PC-3 (cell line): ENCODE measurements around the gene ASPSCR1. TPM values are rescaled to one million over a fixed set of nuclear protein-coding genes. Genes with fewer than 3 reads are reported as not detected.

ENCODE experiments used
- ATAC-seq: fragments of 200-7000 bp; cut with Tn5 transposase; 2 replicates; pipeline ENCODE4 v1.9.1; 2020; ENCODE audit warnings: mild to moderate bottlenecking, moderate library complexity
- BruUV-seq: library from RNA; stranded (reverse); fragments of 400-500 nt; replicated peaks from 2 replicates; lab custom pipeline; 2021; lab: Mats Ljungman, UMichigan
- CTCF ChIA-PET: fragments of 300-600 bp; sonication (Branson Sonifier 250); formaldehyde crosslinking; loops from one replicate; lab custom pipeline; 2022; ENCODE audit warnings: antibody characterized with exemption; lab: Charles Lee
- POLR2A ChIA-PET: fragments of 300-600 bp; sonication (Branson Sonifier 250); formaldehyde crosslinking; loops from one replicate; lab custom pipeline; 2022; ENCODE audit warnings: antibody characterized with exemption; ENCODE audit not compliant: unreplicated experiment; lab: Charles Lee
- DNase-seq: peaks from one replicate; pipeline ENCODE4 v3.0.0-alpha.2; 2015
- H2AFZ ChIP-seq: fragments of 300-600 bp; sonication (generic); 2 replicates; pipeline ENCODE4 v1.6.0; 2016; ENCODE audit warnings: antibody characterized with exemption, low read length
- H3F3A ChIP-seq: fragments of 300-600 bp; sonication (generic); one replicate; pipeline ENCODE4 v1.6.0; 2017; ENCODE audit warnings: antibody characterized with exemption, low read length, control low read depth, mild to moderate bottlenecking; ENCODE audit not compliant: unreplicated experiment
- H3K27ac ChIP-seq: fragments of 300-600 bp; sonication (generic); 2 replicates; pipeline ENCODE4 v1.5.1; 2016; ENCODE audit warnings: mild to moderate bottlenecking, low read length
- H3K27me3 ChIP-seq: fragments of 300-600 bp; sonication (generic); 2 replicates; pipeline ENCODE4 v1.6.1; 2016; ENCODE audit warnings: low read length, mixed read lengths
- H3K36me3 ChIP-seq: fragments of 300-600 bp; sonication (generic); 2 replicates; pipeline ENCODE4 v1.6.1; 2016; ENCODE audit warnings: low read depth, mixed run types, low read length, mixed read lengths
- H3K4me1 ChIP-seq: fragments of 300-600 bp; sonication (generic); 2 replicates; pipeline ENCODE4 v1.5.1; 2016; ENCODE audit warnings: low read length; ENCODE audit not compliant: insufficient read depth
- H3K4me2 ChIP-seq: fragments of 300-600 bp; sonication (generic); 2 replicates; pipeline ENCODE4 v1.6.0; 2016; ENCODE audit warnings: low read length
- H3K4me3 ChIP-seq: fragments of 300-600 bp; sonication (generic); 2 replicates; pipeline ENCODE4 v1.5.1; 2016; ENCODE audit warnings: mild to moderate bottlenecking, low read length, mixed read lengths
- H3K79me2 ChIP-seq: fragments of 300-600 bp; sonication (generic); 2 replicates; pipeline ENCODE4 v1.6.1; 2017; ENCODE audit warnings: low read length, mixed read lengths
- H3K9ac ChIP-seq: fragments of 300-600 bp; sonication (generic); 2 replicates; pipeline ENCODE4 v1.6.0; 2016; ENCODE audit warnings: mild to moderate bottlenecking, low read length
- H3K9me2 ChIP-seq: fragments of 300-600 bp; sonication (generic); replicated peaks from 2 replicates; pipeline ENCODE4 v1.6.1; 2016; ENCODE audit warnings: mixed run types, low read length, mixed read lengths
- H3K9me3 ChIP-seq: fragments of 300-600 bp; sonication (generic); 2 replicates; pipeline ENCODE4 v1.6.1; 2016; ENCODE audit warnings: low read length, mixed read lengths
- H4K20me1 ChIP-seq: fragments of 300-600 bp; sonication (generic); 2 replicates; pipeline ENCODE4 v1.6.1; 2016; ENCODE audit warnings: low read length, mixed read lengths
- CTCF ChIP-seq: fragments of 300-600 bp; sonication (generic); conservative IDR thresholded peaks from 2 replicates; pipeline ENCODE4 v1.5.1; 2017; ENCODE audit warnings: antibody characterized with exemption, low read depth, mild to moderate bottlenecking, low read length
- EZH2 ChIP-seq: fragments of 300-600 bp; sonication (generic); IDR thresholded peaks from one replicate; pipeline ENCODE4 v1.6.1; 2017; ENCODE audit warnings: antibody characterized with exemption, mild to moderate bottlenecking, low read length; ENCODE audit not compliant: unreplicated experiment
- EZH2phosphoT487 ChIP-seq: fragments of 300-600 bp; sonication (generic); IDR thresholded peaks from 2 replicates; pipeline ENCODE4 v1.6.1; 2018; ENCODE audit warnings: mild to moderate bottlenecking, antibody characterized with exemption, low read length, borderline replicate concordance
- intact Hi-C: fragments of 100-400 bp; cut with micrococcal nuclease; formaldehyde crosslinking; loops from 2 replicates; pipeline ENCODE4 v1.9.0; 2023
- total RNA-seq: library from RNA; depleted of rRNA; stranded (reverse); fragments of >200 nt; gene quantifications from 2 replicates; pipeline ENCODE4 v1.2.3, GENCODE V29; 2014

The ASPSCR1 gene
- total RNA-seq, 1 experiment from 2014 or later, result 31.5 TPM

- H3K9me2 ChIP-seq, result no peaks in the 10 kb centered on the region
- peak overlapping the region; percentile 99 for H3K4me2 ChIP-seq
- no peak overlapping the region for H2AFZ ChIP-seq
- peak; percentile 3; the same call in 1 of the 2 replicates for ATAC-seq
- intact Hi-C loops, result no loop called here
- ChIA-PET CTCF (interaction anchor here (0.7 kb wide), 1 partner anchor 93 kb away, joined by 3 read pairs; no protein-coding TSS in a partner anchor), POLR2A (interaction anchor here (0.7 to 1.0 kb wide), 2 partner anchors 12 to 15 kb away, joined by 3 to 5 read pairs; partner anchors contain the start of gene DCXR)
- H3K79me2 ChIP-seq, result peaks cover 28% of the 10 kb centered on the region
- no TSS peak for BruUV-seq
- peak overlapping the region; percentile 100 for H3K4me3 ChIP-seq
- TF ChIP-seq EZH2 (no peak), CTCF (no peak), EZH2phosphoT487 (no peak)
- no peak for DNase-seq
- no peaks in the 10 kb centered on the region for H3K9me3 ChIP-seq
- no peaks in the 10 kb centered on the region for H4K20me1 ChIP-seq
- H3K27me3 ChIP-seq, result no peaks in the 10 kb centered on the region
- H3K9ac ChIP-seq, result peak overlapping the region; percentile 92
- peaks cover 16% of the 10 kb centered on the region for H3K36me3 ChIP-seq
- no peaks in the 10 kb centered on the region for H3F3A ChIP-seq
- peaks cover 8% of the 10 kb centered on the region; the same call in 1 of the 2 replicates for H3K4me1 ChIP-seq
- no peak overlapping the region for H3K27ac ChIP-seq
Measured at GRCh38 chr17:82052638-82053059, 75.2 kb downstream of the ASPSCR1 start.

GRCh38 chr17:82053130-82053529 is 75.7 kb downstream of the ASPSCR1 start:
- POLR2A ChIA-PET, result no interaction called here
- no peaks in the 10 kb centered on the region for H3K27me3 ChIP-seq
- no peak for ATAC-seq
- no peaks in the 10 kb centered on the region for H3F3A ChIP-seq
- H2AFZ ChIP-seq, result no peak overlapping the region
- H3K9me3 ChIP-seq, result no peaks in the 10 kb centered on the region
- peak overlapping the region; percentile 99 for H3K4me2 ChIP-seq
- peaks cover 21% of the 10 kb centered on the region for H3K36me3 ChIP-seq
- BruUV-seq, result TSS peak; percentile 22
- peaks cover 8% of the 10 kb centered on the region; the same call in 1 of the 2 replicates for H3K4me1 ChIP-seq
- DNase-seq, result no peak
- no peaks in the 10 kb centered on the region for H4K20me1 ChIP-seq
- H3K4me3 ChIP-seq, result peak overlapping the region; percentile 100
- H3K9ac ChIP-seq, result peak overlapping the region; percentile 92; the same call in 1 of the 2 replicates
- TF ChIP-seq EZH2 (no peak), CTCF (no peak), EZH2phosphoT487 (no peak)
- no peaks in the 10 kb centered on the region for H3K9me2 ChIP-seq
- CTCF ChIA-PET, result interaction anchor here (0.7 kb wide), 1 partner anchor 94 kb away, joined by 3 read pairs; no protein-coding TSS in a partner anchor
- H3K79me2 ChIP-seq, result peaks cover 28% of the 10 kb centered on the region
- H3K27ac ChIP-seq, result no peak overlapping the region
- intact Hi-C loops, result no loop called here

- POLR2A ChIA-PET, result no interaction called here
- intact Hi-C loops, result no loop called here
- no peaks in the 10 kb centered on the region for H3K27me3 ChIP-seq
- no peaks in the 10 kb centered on the region for H4K20me1 ChIP-seq
- no peak overlapping the region for H2AFZ ChIP-seq
- CTCF ChIA-PET, result no interaction called here
- H3K4me3 ChIP-seq, result no peak overlapping the region; the same call in 1 of the 2 replicates
- H3F3A ChIP-seq, result no peaks in the 10 kb centered on the region
- DNase-seq (no peak), ATAC-seq (no peak)
- H3K4me2 ChIP-seq, result peak overlapping the region; percentile 99
- peaks cover 26% of the 10 kb centered on the region for H3K36me3 ChIP-seq
- H3K79me2 ChIP-seq, result peaks cover 28% of the 10 kb centered on the region
- TF ChIP-seq EZH2phosphoT487 (no peak), EZH2 (no peak)
- H3K27ac ChIP-seq, result no peak overlapping the region
- peaks cover 8% of the 10 kb centered on the region; the same call in 1 of the 2 replicates for H3K4me1 ChIP-seq
- no peaks in the 10 kb centered on the region for H3K9me2 ChIP-seq
- BruUV-seq, result no TSS peak
- no peak overlapping the region for H3K9ac ChIP-seq
- H3K9me3 ChIP-seq, result no peaks in the 10 kb centered on the region
Measured at GRCh38 chr17:82053556-82054263, 76.3 kb downstream of the ASPSCR1 start.
